AG08396 (cell line): ENCODE measurements around the gene EIF3L.
A peak's percentile ranks its signal among the peaks of the same experiment; 100 is the strongest.

Experiments used
- DNase-seq: peaks from one replicate; pipeline ENCODE4 v3.0.0; 2012; ENCODE audit warnings: low spot score, mixed read lengths

EIF3L gene

GRCh38 chr22:37930270-37930951 is 81.2 kb downstream of the EIF3L start:
- DNase-seq: peak; percentile 77

- DNase-seq: no peak
These were observed 81.8 kb downstream of the EIF3L start for GRCh38 chr22:37930952-37931440.

DNA sequence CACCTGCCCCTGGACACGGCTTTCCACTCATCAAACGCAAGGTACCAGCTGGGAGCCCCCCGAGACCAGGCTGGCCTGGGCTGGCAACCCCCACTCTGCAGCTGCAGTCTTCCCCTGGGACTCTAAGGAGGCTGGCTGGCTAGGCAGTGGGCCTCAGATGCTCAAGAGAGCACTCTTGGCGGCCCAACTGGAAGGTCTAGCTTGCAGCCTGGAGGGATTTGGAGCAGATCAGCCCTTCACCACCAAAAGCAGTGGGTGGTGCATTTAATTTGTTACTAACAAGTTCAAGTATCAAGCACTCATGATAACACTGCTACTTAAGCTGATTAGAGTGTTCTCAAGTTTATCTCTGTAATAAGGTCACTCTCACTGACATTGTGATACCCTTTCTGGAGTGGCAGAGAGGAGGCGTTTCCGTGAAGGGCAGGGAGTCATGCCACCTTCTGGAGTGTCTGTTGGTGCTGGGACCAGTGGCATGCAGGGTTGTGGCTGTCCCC is 82.7 kb downstream of the EIF3L start:
- no peak for DNase-seq

DNA sequence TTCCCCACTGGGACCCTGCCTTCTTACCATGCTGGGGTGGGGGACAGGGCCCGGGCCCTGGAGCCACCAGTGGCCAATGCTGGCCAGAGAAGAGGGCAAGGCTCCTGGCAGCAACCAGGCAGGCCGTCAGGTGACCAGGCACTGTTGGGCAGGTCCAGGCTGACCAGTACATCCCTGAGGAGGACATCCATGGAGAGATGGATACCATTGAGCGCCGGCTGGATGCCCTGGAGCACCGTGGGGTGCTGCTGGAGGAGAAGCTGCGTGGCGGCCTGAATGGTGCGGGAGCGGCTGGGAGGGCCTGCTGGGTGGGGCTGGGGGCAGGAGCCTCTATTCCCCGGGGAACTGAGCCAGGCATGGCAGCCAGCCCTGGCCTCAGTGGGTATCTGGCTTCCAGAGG is 83.2 kb downstream of the EIF3L start:
- DNase-seq: no peak

- no peak for DNase-seq
These were observed 83.8 kb downstream of the EIF3L start for GRCh38 chr22:37932821-37933578.

- peak; percentile 95 for DNase-seq
These were observed 84.6 kb downstream of the EIF3L start for GRCh38 chr22:37933711-37934376.
